Liver (tissue), 9 donors: ENCODE data around the gene CACNA1E. TPM values are rescaled to one million over a fixed set of nuclear protein-coding genes. Genes with fewer than 3 reads are reported as not detected.

Experiments
- DNase-seq: peaks from one replicate; pipeline ENCODE4 v3.0.0-alpha.2; 2017; ENCODE audit warnings: low spot score
- H3K27ac ChIP-seq, 2 donors: one replicate each; pipeline ENCODE4 v1.7.0; 2013; ENCODE audit warnings: inconsistent platforms in 2 of 2, low read length in 2 of 2, control low read depth in 1 of 2, low read depth in 1 of 2, mild to moderate bottlenecking in 1 of 2
- H3K27me3 ChIP-seq, 4 donors: one replicate each; pipeline versions ENCODE4 v1.6.1 to v1.7.0; 2013; ENCODE audit warnings: low read length in 3 of 4, inconsistent platforms in 1 of 4, mild to moderate bottlenecking in 1 of 4, moderate library complexity in 1 of 4; ENCODE audit not compliant: control insufficient read depth in 4 of 4, insufficient read depth in 4 of 4
- H3K36me3 ChIP-seq, 4 donors: one replicate each; pipeline versions ENCODE4 v1.6.1 to v1.7.0; 2013; ENCODE audit warnings: low read length in 3 of 4, mild to moderate bottlenecking in 3 of 4, low read depth in 1 of 4, moderate library complexity in 1 of 4; ENCODE audit not compliant: control insufficient read depth in 4 of 4, insufficient read depth in 3 of 4
- H3K4me1 ChIP-seq, 4 donors: one replicate each; pipeline versions ENCODE4 v1.6.1 to v1.7.0; 2013; ENCODE audit warnings: low read length in 3 of 4, mild to moderate bottlenecking in 3 of 4, moderate library complexity in 1 of 4; ENCODE audit not compliant: control insufficient read depth in 4 of 4, insufficient read depth in 4 of 4
- H3K4me3 ChIP-seq, 3 donors: one replicate each; pipeline versions ENCODE4 v1.6.1 to v1.7.0; 2013; ENCODE audit warnings: low read length in 3 of 3, control low read depth in 1 of 3, low read depth in 1 of 3, mild to moderate bottlenecking in 1 of 3
- H3K9ac ChIP-seq, 2 donors: one replicate each; pipeline ENCODE4 v1.7.0; 2013; ENCODE audit warnings: low read length in 2 of 2, mild to moderate bottlenecking in 2 of 2, moderate library complexity in 2 of 2, control low read depth in 1 of 2, low read depth in 1 of 2
- H3K9me3 ChIP-seq, 4 donors: one replicate each; pipeline versions ENCODE4 v1.6.1 to v1.7.0; 2013; ENCODE audit warnings: low read length in 3 of 4; ENCODE audit not compliant: control insufficient read depth in 4 of 4
- ATF3 ChIP-seq: IDR thresholded peaks from 2 replicates; pipeline ENCODE4 v1.6.1; 2016; ENCODE audit warnings: antibody characterized with exemption
- CTCF ChIP-seq: fragments of 150-350 bp; IDR thresholded peaks from 2 replicates; pipeline ENCODE4 v1.5.1; 2017; ENCODE audit warnings: improper control_type of control experiment, low read depth, low read length; ENCODE audit not compliant: missing input control
- EGR1 ChIP-seq, 2 donors: IDR thresholded peaks; 2 replicates each; pipeline ENCODE4 v1.6.1; 2016 to 2018; ENCODE audit warnings: antibody characterized with exemption in 2 of 2, low read depth in 2 of 2
- FOXA1 ChIP-seq: IDR thresholded peaks from 2 replicates; pipeline ENCODE4 v1.6.1; 2016; ENCODE audit warnings: antibody characterized with exemption
- FOXA2 ChIP-seq: IDR thresholded peaks from 2 replicates; pipeline ENCODE4 v1.6.1; 2016; ENCODE audit warnings: antibody characterized with exemption
- GABPA ChIP-seq, 2 donors: IDR thresholded peaks in 1 of 2; conservative IDR thresholded peaks in 1 of 2; 2 replicates each; pipeline ENCODE4 v1.6.1; 2016; ENCODE audit warnings: antibody characterized with exemption in 2 of 2, mild to moderate bottlenecking in 1 of 2, moderate library complexity in 1 of 2
- HNF4G ChIP-seq: IDR thresholded peaks from 2 replicates; pipeline ENCODE4 v1.6.1; 2016; ENCODE audit warnings: antibody characterized with exemption
- JUND ChIP-seq, 2 donors: IDR thresholded peaks; 2 replicates each; pipeline ENCODE4 v1.6.1; 2016; ENCODE audit warnings: antibody characterized with exemption in 2 of 2
- NR2F2 ChIP-seq: IDR thresholded peaks from 2 replicates; pipeline ENCODE4 v1.6.1; 2016; ENCODE audit warnings: antibody characterized with exemption
- RAD21 ChIP-seq, 2 donors: IDR thresholded peaks; 2 replicates each; pipeline ENCODE4 v1.6.1; 2016; ENCODE audit warnings: antibody characterized with exemption in 2 of 2, mild to moderate bottlenecking in 2 of 2
- REST ChIP-seq: IDR thresholded peaks from 2 replicates; pipeline ENCODE4 v1.6.1; 2016; ENCODE audit warnings: antibody characterized with exemption, mild to moderate bottlenecking
- RXRA ChIP-seq, 2 donors: IDR thresholded peaks; 2 replicates each; pipeline ENCODE4 v1.6.1; 2017 to 2018; ENCODE audit warnings: antibody characterized with exemption in 2 of 2, mild to moderate bottlenecking in 1 of 2
- SP1 ChIP-seq: IDR thresholded peaks from 2 replicates; pipeline ENCODE4 v1.6.1; 2018; ENCODE audit warnings: antibody characterized with exemption, mild to moderate bottlenecking
- TAF1 ChIP-seq: conservative IDR thresholded peaks from 2 replicates; pipeline ENCODE4 v1.6.1; 2016; ENCODE audit warnings: antibody characterized with exemption, mild to moderate bottlenecking
- YY1 ChIP-seq: IDR thresholded peaks from 2 replicates; pipeline ENCODE4 v1.6.1; 2016; ENCODE audit warnings: antibody characterized with exemption, mild to moderate bottlenecking
- ZBTB33 ChIP-seq: IDR thresholded peaks from 2 replicates; pipeline ENCODE4 v1.6.1; 2016; ENCODE audit warnings: antibody characterized with exemption
- WGBS: extraction: QIAGEN DNeasy Blood & Tissue Kit; methylation state at CpG from one replicate; pipeline ENCODE4 v1.1.7; 2013; 5-methylcytosine and 5-hydroxymethylcytosine counted together
- polyA plus RNA-seq, 2 donors: library from polyadenylated mRNA; stranded (reverse) in 1 of 2; unstranded in 1 of 2; fragments of 200-250 nt in 1 of 2; fragments of >200 nt in 1 of 2; fragmentation: Nextera tagmentation in 1 of 2; extraction: Ambion mirVana in 1 of 2; gene quantifications; one replicate each; pipeline versions ENCODE4 v1.2.1 to v1.2.3, GENCODE V29; 2013 to 2015
- total RNA-seq, 2 donors: library from RNA; depleted of rRNA; stranded (reverse); fragments of >200 nt; gene quantifications; one replicate each; pipeline ENCODE4 v1.2.3, GENCODE V29; 2014
- donor health status: healthy.
- donor health status: healthy.
- donor health status: healthy.
- donor health status: healthy.
- donor health status: healthy.

Gene CACNA1E
- total and polyA plus RNA-seq, 4 donors = under 0.01 to 0.08 (median 0.01) TPM; not detected in 1

GRCh38 chr1:181730606-181731005 is 247.3 kb downstream of the CACNA1E start:
- Histone ChIP-seq H3K36me3 (no peaks in the 10 kb centered on the region), H3K27me3 (peaks cover 0 to 3% (median 0%) of the 10 kb centered on the region in 4 donors), H3K4me1 (no peaks in the 10 kb centered on the region), H3K9me3 (no peaks in the 10 kb centered on the region), H3K9ac (no peak overlapping the region), H3K27ac (no peak overlapping the region), H3K4me3 (no peak overlapping the region)
- WGBS = 93% methylated on average over 7 of the region's 7 CpGs
- TF ChIP-seq NR2F2 (no peak), JUND (IDR thresholded peaks at IDR 0.05) (no peak), ZBTB33 (no peak), YY1 (no peak), FOXA1 (no peak), GABPA (IDR thresholded peaks at IDR 0.05 in 1 of 2, conservative IDR thresholded peaks at IDR 0.05 in 1 of 2) (no peak), EGR1 (IDR thresholded peaks at IDR 0.05; ENCODE audit: low read depth in 2 of 2) (no peak), TAF1 (no peak), FOXA2 (no peak), HNF4G (no peak), ATF3 (no peak), REST (no peak), RXRA (IDR thresholded peaks at IDR 0.05) (no peak), CTCF (no peak), SP1 (no peak), RAD21 (IDR thresholded peaks at IDR 0.05) (no peak)
- no peak for DNase-seq
